GM23248 (cell line): ENCODE data around the gene POU3F1.

Experiments used
- EZH2 ChIP-seq: fragments of 200-600 bp; sonication (generic); IDR thresholded peaks from 2 replicates; pipeline ENCODE4 v1.6.1; 2018; ENCODE audit warnings: antibody characterized with exemption, mild to moderate bottlenecking; ENCODE audit not compliant: insufficient read depth, poor library complexity, severe bottlenecking
- EZH2phosphoT487 ChIP-seq: fragments of 200-600 bp; sonication (generic); IDR thresholded peaks from 2 replicates; pipeline ENCODE4 v1.6.1; 2018; ENCODE audit warnings: antibody characterized with exemption, moderate library complexity, mild to moderate bottlenecking, low read depth; ENCODE audit not compliant: insufficient read depth

GRCh38 chr1:38059635-38060250 lies 13.2 kb upstream of the POU3F1 start:
- no peak for TF ChIP-seq EZH2phosphoT487
- TF ChIP-seq EZH2 = no peak
